Lower leg skin (tissue), 3 donors: Measurements from ENCODE around the gene NUP214.

Experiments
- POLR2A ChIP-seq, 2 donors: fragments of 450-650 bp; IDR thresholded peaks; one replicate each; pipeline ENCODE4 v1.6.1; 2016 to 2017; ENCODE audit warnings: antibody characterized with exemption in 2 of 2, mild to moderate bottlenecking in 1 of 2, moderate library complexity in 1 of 2
- TF ChIP-seq, protein P1 (sequence below), 3 donors: fragments of 450-650 bp; IDR thresholded peaks; one replicate each; pipeline ENCODE4 v1.5.1; 2016; ENCODE audit warnings: antibody characterized with exemption in 3 of 3, mild to moderate bottlenecking in 3 of 3, moderate library complexity in 2 of 3

DNA sequence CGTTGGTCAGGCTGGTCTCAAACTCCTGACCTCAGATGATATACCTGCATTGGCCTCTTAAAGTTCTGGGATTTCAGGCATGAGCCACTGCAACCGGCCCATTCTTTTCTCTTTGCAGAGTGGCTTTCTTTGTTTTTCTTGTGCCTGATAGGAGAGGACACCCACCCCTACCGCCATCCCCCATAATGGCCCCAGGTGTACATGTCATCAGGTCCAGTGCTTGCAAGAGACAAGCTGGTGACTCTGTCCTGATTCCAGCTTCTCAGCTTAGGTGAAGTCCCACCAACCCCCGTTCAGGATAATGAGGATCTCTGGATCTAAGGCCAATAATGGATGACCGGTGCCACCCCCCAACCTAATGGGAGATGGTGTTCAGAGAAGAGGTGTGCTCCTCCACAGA is 31.4 kb upstream of the NUP214 start:
- TF ChIP-seq, protein P1, sequence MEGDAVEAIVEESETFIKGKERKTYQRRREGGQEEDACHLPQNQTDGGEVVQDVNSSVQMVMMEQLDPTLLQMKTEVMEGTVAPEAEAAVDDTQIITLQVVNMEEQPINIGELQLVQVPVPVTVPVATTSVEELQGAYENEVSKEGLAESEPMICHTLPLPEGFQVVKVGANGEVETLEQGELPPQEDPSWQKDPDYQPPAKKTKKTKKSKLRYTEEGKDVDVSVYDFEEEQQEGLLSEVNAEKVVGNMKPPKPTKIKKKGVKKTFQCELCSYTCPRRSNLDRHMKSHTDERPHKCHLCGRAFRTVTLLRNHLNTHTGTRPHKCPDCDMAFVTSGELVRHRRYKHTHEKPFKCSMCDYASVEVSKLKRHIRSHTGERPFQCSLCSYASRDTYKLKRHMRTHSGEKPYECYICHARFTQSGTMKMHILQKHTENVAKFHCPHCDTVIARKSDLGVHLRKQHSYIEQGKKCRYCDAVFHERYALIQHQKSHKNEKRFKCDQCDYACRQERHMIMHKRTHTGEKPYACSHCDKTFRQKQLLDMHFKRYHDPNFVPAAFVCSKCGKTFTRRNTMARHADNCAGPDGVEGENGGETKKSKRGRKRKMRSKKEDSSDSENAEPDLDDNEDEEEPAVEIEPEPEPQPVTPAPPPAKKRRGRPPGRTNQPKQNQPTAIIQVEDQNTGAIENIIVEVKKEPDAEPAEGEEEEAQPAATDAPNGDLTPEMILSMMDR (IDR thresholded peaks at IDR 0.05) = no peak
- TF ChIP-seq POLR2A (IDR thresholded peaks at IDR 0.05) = no peak
